Midbrain (tissue), 1 donor: Measurements from ENCODE around the gene DENND4B.
"Not testable (repeated sequence)": the region's sequence is repeated elsewhere in the genome, so short reads cannot be mapped to it uniquely, and the experiment has no call there.

Experiments used
- DNase-seq: peaks from one replicate; lab custom pipeline; 2025; lab: John Stamatoyannopoulos, UW

Gene DENND4B

DNA sequence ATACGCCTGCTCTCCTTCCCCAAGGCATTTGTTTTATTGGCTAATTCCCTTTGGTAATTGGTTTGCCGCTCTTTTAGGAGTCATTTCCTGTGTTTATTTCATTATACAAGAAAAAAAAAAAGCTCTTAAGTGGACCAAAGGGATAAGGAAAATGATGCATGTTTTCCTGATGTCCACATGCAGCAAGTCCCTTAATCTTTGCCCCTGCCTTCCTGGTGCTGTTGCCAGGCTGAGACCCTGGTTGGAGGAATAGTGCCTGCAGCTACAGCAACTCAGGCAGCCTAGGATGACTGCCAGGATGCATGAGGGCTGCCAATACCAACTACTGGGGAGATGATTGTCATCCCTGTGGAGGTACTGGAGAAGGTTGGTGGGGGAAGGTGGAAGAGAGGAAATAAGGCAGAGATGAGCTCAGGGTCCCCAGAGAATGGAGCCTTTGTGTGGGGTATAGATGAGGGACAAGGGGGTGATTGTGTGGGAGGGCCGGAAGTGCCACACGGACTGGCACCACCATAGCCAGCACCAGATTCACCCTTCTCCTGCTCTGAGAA lies 17.7 kb downstream of the DENND4B start:
- DNase-seq = peak; percentile 87

DNA sequence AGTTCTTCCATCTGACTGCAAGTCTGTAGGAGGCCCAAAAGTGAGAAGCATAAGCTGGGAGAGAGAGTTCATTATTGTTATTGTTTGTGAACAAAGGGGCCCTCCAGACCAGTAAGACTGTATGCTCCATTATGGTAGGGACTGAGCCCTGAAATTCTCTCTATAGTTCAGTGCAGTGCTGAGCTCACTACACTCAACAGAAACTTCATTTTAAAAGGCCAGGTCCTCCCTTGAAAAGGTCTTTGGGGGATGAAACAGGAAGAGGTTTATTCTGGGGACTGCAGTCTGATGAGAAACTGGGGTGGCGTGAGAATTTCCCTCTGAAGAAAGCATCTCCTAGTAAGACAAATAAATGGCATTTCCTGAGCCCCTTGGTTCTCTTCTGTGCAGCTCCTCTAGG lies 18.3 kb downstream of the DENND4B start:
- peak; percentile 39 for DNase-seq

DNA sequence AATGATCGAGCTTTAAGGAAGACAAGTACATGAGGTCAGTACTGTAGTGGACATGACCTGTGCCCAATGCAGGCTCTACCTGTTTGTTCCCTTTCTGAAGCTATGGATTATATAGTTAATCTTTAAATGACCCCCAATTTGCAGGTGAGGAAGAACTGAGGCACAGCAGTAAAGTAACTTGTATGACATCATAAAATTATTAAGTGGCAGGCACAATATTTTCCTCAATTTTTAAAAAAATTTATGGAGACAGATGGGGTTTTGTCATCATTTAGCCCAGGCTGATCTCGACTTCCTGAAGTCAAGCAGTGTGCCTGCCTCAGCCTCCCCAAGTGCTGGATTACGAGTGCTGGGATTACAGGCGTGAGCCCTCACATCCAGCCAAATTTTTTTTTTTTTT lies 20.1 kb downstream of the DENND4B start:
- DNase-seq = no peak

DNA sequence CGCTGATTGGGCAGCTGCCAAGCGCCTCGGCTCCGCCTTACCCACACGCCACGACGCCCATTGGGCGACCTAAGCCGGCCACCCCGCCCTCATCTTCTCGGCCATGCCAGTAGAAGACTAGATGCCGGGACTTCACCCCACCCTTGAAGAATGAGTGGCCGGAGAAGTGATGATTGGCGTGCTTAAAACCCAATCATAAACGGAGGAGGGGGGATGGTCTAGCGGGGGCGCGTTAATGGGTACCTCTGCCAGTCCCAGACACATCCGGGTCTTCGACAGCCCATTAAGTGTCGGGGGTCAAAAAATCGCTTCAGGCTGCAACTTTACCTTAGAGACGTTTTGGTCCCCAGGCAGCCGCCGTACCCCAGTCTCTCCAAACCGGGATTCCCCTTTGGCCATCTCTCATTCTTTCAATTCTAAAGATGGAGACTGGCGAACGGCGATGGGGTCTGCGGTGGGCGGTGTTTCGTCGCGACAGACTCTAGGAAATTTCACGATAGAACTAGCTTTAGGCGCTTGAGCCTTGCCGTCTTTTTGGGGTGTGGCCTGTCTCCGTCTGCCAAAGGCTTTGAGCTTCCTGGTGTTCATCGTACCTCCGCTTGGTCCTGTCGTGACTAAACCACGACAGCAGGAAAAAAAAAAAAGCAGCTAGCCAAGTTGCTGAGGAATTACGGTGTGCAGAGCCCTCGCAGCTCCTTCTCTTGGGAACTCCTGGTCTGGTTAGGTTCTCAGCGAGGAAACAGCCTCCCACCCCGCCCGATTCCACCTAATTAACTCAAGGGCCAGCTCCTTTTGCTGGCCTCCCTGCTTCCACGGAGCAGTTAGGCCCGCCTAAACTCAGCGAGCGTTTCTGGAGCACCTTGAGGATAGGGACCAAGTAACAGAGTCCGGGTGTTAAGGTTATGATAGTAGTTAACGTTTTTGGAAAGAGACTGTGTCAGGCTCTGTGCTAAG lies 23.3 kb downstream of the DENND4B start, which contains the start of gene GATAD2B:
GATAD2B (minus strand) TSS at position 1 of the 954 bp plus-strand sequence. CDS start 94,625 bp downstream, outside the sequence.
- DNase-seq = peak; percentile 100

DNA sequence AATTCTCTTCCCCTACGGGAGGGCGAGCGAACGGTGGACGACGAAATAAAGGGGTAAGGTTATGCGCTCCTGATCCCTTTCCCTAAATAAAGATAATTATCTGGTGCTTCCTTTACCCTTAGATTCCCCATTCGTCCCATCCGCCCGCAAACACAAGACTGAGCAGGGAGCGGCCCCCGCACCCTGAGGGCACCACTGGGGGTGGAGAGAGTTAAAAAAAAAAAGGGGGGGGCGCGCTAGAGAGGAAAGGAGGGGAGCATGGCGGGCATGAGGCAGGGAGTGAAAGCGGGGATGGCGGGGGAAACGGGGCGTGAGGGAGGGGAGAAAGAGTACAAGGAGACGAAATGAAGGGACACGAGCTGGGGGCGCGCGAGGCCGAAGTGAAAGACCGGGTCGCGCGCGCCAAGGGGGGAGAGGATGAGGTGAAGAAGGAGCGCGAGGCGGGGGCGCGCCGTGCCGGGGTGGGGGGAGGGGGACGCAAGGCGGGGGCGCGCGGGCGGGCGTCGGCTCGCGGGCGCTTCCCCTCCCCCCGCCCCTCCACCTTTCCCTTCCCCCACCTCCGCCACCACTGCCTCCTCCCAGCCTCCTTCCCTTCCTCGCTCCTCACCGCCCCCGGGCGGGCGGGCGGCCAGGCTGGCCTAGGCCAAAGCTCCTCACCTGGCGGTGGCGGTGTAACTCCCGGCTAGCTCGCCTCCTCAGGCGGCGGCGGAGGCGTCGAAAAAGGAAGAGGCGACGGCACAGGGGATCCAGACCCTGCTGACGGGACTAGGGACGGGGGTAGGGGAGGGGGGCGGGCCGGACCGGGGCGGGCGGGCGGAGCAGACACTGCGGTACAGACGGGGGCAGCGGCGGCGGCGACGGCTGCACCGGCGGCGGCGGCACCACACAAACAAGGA lies 24.2 kb downstream of the DENND4B start:
- DNase-seq = peak; percentile 48

DNA sequence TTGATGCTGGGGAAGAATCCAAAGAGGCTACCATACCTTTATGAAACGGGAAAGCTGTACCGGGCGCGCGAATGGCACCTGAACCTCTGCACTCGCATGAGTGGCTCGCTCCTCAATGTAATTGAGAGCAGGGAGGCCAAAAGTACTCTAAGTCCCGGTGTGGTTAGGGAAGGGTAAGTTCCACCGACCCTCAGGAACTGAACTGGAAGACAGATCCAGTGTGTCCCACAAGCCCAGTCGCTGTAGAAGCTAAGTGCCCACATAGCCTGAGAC lies 24.8 kb downstream of the DENND4B start:
- DNase-seq = peak; percentile 12

DNA sequence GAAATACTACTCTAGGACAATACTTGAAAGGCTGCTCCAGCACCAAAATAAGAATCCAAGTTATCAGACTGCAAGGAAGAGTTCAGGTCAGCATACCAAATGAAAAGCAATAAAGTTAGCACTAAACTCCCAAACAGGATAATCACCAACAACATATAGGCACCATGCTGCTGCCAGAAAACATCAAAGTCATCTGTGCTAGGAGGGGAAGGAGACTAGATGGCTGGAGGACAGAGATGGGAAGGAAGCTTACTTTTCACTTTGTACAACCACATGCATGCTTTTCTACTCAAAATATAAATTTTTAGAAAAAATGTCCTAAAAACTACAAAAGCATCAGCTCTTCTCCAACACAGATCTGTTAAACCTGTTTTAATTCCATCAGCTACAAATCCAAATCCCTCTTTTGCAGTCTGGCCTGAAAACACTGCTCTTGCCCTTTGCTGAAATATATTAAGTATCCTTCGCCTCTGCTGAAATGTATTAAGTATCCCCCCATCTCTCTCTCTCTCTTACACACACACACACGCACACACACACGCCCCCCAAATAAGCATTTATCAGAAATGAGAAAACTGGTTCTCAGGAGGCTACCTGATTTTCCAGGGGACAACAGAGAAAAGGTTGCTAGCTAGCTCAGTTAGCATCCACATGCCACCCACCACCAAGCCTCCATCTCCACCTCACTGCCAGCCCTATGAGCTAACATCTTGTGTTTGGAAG lies 25.3 kb downstream of the DENND4B start:
- DNase-seq = no peak

DNA sequence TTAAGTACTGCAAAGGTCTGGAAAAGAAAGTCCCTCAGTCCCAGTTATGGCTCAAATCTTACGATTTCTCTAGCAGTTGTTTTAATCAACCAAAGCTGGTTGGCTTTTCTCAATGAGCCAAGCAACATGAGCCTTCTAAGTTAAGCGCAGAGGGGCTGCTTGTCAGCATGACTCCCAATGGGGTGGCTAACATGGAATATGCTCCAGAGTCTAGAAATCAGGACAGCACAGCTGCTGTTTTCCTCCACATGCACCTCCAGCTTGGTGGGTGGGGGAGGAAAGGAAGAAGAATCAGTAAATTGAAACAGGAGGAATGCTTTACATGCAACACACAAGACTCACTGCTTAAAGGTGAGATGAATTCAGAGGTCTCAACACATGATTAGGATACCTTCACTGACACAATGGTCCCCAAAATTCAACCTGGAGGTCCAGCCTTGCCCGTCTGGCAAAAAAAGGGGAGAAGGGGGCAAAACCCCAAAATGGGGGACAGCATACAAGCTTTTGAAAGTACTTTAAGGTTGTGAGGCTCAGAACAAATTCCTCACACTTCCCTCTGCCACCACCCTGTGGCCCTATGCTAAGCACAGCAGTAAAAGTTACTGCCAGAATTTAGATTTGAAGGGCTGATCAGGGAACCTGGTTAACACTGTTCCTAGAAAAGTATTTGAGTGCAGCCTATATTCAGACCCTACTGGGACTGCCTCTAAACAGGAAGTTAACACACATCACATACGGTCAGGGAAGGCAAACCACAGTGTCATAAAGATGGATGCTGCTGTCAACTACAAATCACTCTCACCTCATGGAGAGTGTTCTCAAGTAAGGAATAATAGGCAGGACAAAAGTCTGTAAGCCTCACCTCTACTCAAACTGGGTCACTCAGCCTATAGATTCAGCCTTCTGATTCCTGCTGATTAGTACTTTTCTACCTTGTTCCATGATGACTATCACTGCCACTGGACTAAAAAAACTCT lies 26.4 kb downstream of the DENND4B start:
- DNase-seq = no peak

DNA sequence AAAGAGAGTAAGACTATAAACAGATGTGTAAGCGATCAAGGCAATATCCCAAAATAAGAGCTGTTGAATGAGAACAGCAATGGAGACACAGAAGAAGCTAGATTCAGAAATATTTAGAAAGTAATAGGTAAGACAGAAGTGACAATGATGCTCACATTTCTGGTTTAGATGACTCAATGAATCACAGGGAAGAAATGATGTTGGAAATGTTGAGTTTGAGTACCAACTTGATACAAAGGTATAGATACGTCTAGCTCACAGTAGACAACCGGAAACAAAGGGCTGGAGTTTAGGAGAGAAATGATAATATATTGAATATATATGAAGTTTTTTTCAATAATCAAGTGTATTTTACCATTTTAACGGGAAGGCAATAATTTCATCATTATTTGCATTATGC lies 30.2 kb downstream of the DENND4B start:
- DNase-seq = no peak

DNA sequence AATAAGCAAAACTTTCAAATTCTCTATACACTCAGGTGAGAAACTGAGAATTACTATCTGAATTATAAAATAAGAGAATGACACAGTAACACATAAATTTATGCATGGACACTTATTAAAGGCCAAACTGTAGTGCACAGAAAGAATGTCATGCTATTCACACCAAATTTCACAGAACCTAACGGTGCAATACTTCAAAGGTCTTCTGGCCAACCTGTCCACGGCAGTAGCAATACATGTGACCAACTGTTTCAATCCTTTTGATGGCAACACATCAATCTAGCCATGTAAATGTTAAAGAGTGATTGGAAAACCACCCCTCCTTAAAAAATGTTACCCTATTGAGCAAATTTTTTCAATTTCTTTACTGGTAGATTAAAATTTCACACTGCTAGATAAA lies 34.2 kb downstream of the DENND4B start:
- no peak for DNase-seq

DNA sequence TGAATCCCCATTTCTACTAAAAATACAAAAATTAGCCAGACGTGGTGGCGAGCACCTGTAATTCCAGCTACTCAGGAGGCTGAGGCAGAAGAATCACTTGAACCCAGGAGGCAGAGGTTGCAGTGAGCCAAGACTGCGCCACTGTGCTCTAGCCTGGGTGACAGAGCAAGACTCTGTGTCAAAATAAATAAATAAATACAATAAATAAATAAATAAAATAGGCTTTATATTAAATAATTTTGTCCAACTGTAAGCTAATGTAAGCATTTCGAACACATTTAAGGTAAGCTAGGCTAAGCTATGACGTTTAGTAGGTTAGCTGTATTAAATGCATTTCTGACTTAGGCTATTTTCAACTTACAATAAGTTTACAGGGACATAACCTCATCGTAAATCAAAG lies 36.0 kb downstream of the DENND4B start:
- DNase-seq = not testable (repeated sequence)

DNA sequence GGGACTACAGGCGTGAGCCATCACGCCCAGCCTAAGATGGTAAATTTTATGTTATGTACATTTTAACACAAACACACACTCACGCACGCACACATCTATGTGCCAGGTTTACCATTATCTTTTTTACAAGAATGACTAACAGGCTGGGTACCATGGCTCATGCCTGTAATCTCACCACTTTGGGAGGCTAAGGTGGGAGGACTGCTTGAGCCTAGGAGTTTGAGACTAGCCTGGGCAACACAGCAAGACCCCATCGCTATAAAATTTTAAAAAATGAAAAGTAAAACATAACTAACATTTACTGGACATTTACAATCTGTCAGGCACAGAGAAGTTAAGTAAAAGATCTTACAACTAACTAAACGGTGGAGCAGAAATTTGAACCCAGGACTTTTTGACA lies 38.4 kb downstream of the DENND4B start:
- no peak for DNase-seq

DNA sequence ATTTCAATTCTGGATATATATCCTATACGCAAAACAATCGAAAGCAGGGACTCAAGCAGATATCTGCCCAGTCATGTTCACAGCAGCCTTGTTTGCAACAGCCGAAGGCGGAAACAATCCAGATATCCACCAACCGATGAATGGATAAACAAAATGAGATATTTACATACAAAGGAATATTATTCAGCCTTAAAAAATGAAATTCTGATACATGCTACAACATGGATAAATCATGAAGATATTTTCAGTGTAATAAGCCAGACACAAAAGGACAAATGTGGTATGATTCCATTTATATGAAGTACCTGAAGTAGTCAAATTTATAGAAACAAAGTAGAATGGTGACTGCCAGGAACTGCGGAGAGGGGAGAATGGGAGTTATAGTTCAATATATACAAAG lies 39.4 kb downstream of the DENND4B start:
- no peak for DNase-seq

DNA sequence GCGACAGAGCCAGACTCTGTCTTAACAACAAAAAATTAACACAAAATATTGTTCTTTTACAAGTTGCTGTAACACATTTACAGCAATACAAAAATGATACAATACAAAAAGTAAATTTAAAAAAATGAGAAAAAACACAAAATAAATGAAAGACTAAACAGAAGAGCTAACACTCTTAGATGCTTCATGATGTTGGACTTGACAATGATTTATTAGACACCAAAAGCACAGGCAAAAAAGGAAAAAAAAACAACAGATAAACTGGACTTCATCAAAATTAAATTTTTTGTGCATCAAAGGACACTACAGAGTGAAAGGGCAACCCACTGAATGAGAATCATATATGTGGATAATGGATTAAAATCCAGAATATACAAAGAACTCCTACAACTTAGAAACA lies 40.1 kb downstream of the DENND4B start:
- DNase-seq = no peak

DNA sequence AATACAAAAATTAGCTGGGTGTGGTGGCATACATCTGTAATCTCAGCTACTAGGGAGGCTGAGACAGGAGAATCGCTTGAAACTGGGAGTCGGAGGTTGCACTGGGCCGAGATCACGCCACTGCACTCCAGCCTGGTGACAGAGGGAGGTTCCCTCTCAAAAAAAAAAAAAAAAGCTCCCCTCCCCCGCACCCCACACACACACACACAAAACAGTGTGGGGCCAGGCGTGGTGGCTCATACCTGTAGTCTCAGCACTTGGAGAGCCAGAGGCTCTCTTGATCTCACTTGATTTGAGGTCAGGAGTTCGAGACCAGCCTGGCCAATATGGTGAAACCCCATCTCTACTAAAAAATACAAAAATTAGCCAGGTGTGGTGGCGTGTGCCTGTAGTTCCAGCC lies 40.6 kb downstream of the DENND4B start:
- not testable (repeated sequence) for DNase-seq

DNA sequence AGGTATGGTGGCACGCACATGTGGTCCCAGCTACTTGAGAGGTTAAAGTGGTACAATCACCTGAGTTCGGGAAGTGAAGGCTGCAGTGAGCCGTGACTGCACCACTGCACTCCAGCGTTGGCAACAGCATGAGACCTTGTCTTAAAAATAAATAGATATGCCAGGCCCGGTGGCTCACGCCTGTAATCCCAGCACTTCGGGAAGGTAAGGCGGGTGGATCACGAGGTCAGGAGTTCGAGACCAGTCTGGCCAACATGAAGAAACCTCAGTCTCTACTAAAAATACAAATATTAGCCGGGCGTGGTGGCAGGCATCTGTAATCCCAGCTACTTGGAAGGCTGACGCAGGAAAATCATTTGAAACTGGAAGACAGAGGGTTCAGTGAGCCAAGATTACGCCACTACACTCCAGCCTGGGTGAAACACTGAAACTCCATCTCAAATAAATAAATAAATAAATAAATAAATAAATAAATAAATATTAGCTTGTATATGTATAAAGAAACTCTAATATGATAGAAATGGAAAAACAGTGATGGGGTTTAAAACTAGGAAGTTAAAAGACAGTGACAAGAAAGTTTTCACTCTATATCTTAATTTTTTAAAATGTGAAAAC lies 42.6 kb downstream of the DENND4B start:
- DNase-seq = no peak

DNA sequence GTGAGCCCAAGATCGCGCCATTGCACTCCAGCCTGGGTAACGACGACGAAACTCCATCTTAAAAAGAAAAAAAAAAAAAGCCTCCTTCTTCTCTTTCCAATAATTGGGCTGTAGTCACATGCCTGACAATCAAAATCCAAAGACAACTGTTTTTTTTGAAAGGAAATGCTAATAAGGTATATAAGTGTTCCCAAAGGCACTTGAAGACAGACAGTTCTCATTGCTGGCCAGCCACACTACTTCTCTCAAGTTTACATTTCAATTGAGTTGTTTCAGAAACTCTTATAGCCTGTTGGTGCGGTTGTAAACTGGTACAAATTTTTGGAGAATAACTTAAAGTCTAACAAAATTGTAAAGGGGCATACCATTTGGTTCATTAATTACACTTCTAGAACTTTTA lies 47.0 kb downstream of the DENND4B start:
- DNase-seq = no peak

DNA sequence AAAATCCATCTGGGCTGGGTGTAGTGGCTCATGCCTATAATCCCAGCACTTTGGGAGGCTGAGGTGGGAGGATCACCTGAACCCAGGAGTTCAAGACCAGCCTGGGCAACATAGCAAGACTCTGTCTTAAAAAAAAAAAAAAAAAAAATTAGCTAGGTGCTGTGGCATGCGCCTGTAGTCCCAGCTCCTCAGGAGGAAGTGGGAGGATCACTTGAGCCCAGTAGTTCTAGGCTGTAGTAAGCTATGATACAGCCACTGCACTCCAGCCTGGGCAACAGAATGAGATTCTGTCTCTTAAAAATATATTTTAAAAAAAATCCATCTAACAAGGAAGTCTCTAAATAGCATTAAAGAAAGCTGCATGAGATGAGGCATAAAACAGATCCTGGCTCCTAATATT lies 50.7 kb downstream of the DENND4B start:
- DNase-seq = not testable (repeated sequence)

DNA sequence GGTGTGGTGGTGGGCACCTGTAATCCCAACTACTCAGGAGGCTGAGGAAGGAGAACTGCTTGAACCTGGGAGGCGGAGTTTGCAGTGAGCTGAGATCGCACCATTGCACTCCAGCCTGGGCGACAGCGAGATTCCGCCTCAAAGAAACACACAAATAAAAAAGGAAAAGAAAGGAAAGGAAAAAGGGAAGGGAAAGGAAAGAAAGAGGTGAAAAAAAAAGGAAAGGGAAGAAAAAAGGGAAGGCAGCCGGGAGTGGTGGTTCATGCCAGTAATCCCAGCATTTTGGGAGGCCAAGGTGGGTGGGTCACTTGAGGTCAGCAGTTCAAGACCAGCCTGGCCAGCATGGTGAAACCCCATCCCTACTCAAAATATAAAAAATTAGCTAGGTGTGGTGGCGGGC lies 55.5 kb downstream of the DENND4B start:
- DNase-seq = not testable (repeated sequence)

DNA sequence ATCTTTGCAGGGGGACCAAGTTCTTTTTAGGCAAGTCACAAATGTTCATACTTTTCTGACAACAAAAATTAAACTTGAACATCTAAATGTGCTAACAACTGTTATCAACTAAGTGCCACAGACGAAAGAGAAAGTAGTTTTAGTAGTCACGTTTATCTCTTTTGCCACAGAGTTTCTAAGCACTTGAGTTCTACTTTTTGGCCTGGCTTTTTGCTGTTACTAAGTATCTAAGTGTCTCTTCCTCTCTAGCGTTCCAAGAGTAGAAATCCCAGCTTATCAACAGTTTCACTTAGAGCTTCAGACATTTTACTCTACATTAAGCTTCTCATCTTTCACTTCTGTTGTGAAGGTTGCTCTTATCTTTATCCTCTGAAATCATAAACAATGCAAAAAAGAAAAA lies 58.0 kb downstream of the DENND4B start:
- DNase-seq = no peak
